ENCODE measurements around the gene LRRC41.
"Not testable (repeated sequence)": the region's sequence is repeated elsewhere in the genome, so short reads cannot be mapped to it uniquely, and the experiment has no call there.

LRRC41 gene

GRCh38 chr1:46303038-46303871 is at the start of gene LRRC41, which contains the start of gene UQCRH:
Gene LRRC41, minus strand, starts transcription at chr1:46303616. Its CDS starts 294 bp downstream, at chr1:46303322.
Gene UQCRH, plus strand, starts transcription at chr1:46303698. Its CDS starts 69 bp downstream, at chr1:46303767.
- in situ Hi-C loops (cut with HindIII; ENCODE audit: low pct_unique_long_range_greater_than_20kb, low sequenced_read_pairs), result no loop called here
- no peak for TF ChIP-seq JUND (IDR thresholded peaks at IDR 0.05; ENCODE audit: low read depth)
- DNase-seq (ENCODE audit: low read depth in 1 of 2, low spot score in 1 of 2), result peak; percentile 80 to 96

- in situ Hi-C loops (cut with HindIII; ENCODE audit: low pct_unique_long_range_greater_than_20kb, low sequenced_read_pairs), result no loop called here
- TF ChIP-seq JUND (IDR thresholded peaks at IDR 0.05; ENCODE audit: low read depth), result no peak
- DNase-seq (ENCODE audit: low read depth in 1 of 2, low spot score in 1 of 2), result no peak
These were observed 48.9 kb upstream of the LRRC41 start for GRCh38 chr1:46352363-46352762.

GRCh38 chr1:46345281-46345680 is 41.9 kb upstream of the LRRC41 start:
- TF ChIP-seq JUND (IDR thresholded peaks at IDR 0.05; ENCODE audit: low read depth), result no peak

GRCh38 chr1:46344481-46344880 is 41.1 kb upstream of the LRRC41 start:
- in situ Hi-C loops (cut with HindIII; ENCODE audit: low pct_unique_long_range_greater_than_20kb, low sequenced_read_pairs), result no loop called here
- no peak for TF ChIP-seq JUND (IDR thresholded peaks at IDR 0.05; ENCODE audit: low read depth)
- no peak for DNase-seq (ENCODE audit: low read depth in 1 of 2, low spot score in 1 of 2)

More at GRCh38 chr1:46345281-46345680, 41.9 kb upstream of the LRRC41 start:
- in situ Hi-C loops (cut with HindIII; ENCODE audit: low pct_unique_long_range_greater_than_20kb, low sequenced_read_pairs), result no loop called here
- no peak for DNase-seq (ENCODE audit: low read depth in 1 of 2, low spot score in 1 of 2)

- in situ Hi-C loops (cut with HindIII; ENCODE audit: low pct_unique_long_range_greater_than_20kb, low sequenced_read_pairs), result no loop called here
- DNase-seq (ENCODE audit: low read depth in 1 of 2, low spot score in 1 of 2), result no peak
- TF ChIP-seq JUND (IDR thresholded peaks at IDR 0.05; ENCODE audit: low read depth), result no peak
These were observed 40.3 kb upstream of the LRRC41 start for GRCh38 chr1:46343705-46344104.

GRCh38 chr1:46343351-46343695 is 39.9 kb upstream of the LRRC41 start:
- TF ChIP-seq JUND (IDR thresholded peaks at IDR 0.05; ENCODE audit: low read depth), result no peak
- in situ Hi-C loops (cut with HindIII; ENCODE audit: low pct_unique_long_range_greater_than_20kb, low sequenced_read_pairs), result no loop called here
- no peak for DNase-seq (ENCODE audit: low read depth in 1 of 2, low spot score in 1 of 2)

- no peak for TF ChIP-seq JUND (IDR thresholded peaks at IDR 0.05; ENCODE audit: low read depth)
- DNase-seq (ENCODE audit: low read depth in 1 of 2, low spot score in 1 of 2), result no peak
- in situ Hi-C loops (cut with HindIII; ENCODE audit: low pct_unique_long_range_greater_than_20kb, low sequenced_read_pairs), result no loop called here
These were observed 39.4 kb upstream of the LRRC41 start for GRCh38 chr1:46342677-46343350.

- DNase-seq (ENCODE audit: low read depth in 1 of 2, low spot score in 1 of 2), result peak in 1 of 2 experiments; percentile 30
- no peak for TF ChIP-seq JUND (IDR thresholded peaks at IDR 0.05; ENCODE audit: low read depth)
- in situ Hi-C loops (cut with HindIII; ENCODE audit: low pct_unique_long_range_greater_than_20kb, low sequenced_read_pairs), result no loop called here
These were observed 38.8 kb upstream of the LRRC41 start for GRCh38 chr1:46342084-46342656.

- in situ Hi-C loops (cut with HindIII; ENCODE audit: low pct_unique_long_range_greater_than_20kb, low sequenced_read_pairs), result no loop called here
- DNase-seq (ENCODE audit: low read depth in 1 of 2, low spot score in 1 of 2), result no peak
- no peak for TF ChIP-seq JUND (IDR thresholded peaks at IDR 0.05; ENCODE audit: low read depth)
These were observed 38.0 kb upstream of the LRRC41 start for GRCh38 chr1:46341222-46342083.

- in situ Hi-C loops (cut with HindIII; ENCODE audit: low pct_unique_long_range_greater_than_20kb, low sequenced_read_pairs), result no loop called here
- 0 out of 2 replicates have a peak, but pooled peaks have one; percentile 12 for TF ChIP-seq JUND (IDR thresholded peaks at IDR 0.05; ENCODE audit: low read depth)
- DNase-seq (ENCODE audit: low read depth in 1 of 2, low spot score in 1 of 2), result peak; percentile 68 to 94
These were observed 37.2 kb upstream of the LRRC41 start, which contains the start of gene NSUN4 for GRCh38 chr1:46340404-46341221. Gene NSUN4, plus strand, starts transcription at chr1:46340807. Its CDS starts 20 bp downstream, at chr1:46340827.

GRCh38 chr1:46337409-46337808 is 34.0 kb upstream of the LRRC41 start:
- DNase-seq (ENCODE audit: low read depth in 1 of 2, low spot score in 1 of 2); in situ Hi-C loops (cut with HindIII; ENCODE audit: low pct_unique_long_range_greater_than_20kb, low sequenced_read_pairs): not testable (repeated sequence)

All from T47D (cell line).